Osteoblast (primary cell): ENCODE measurements around the gene DLGAP1. TPM values are rescaled to one million over a fixed set of nuclear protein-coding genes. Genes with fewer than 3 reads are reported as not detected.

Source experiments
- DNase-seq: peaks from one replicate; pipeline ENCODE4 v3.0.0; 2011; ENCODE audit warnings: low spot score, mixed read lengths; ENCODE audit not compliant: insufficient read length; ENCODE audit errors: missing footprints
- H2AFZ ChIP-seq: 2 replicates; pipeline ENCODE4 v1.6.0; 2011; ENCODE audit warnings: mild to moderate bottlenecking, low read length
- H3K27ac ChIP-seq: 2 replicates; pipeline ENCODE4 v1.5.1; 2011; ENCODE audit warnings: mild to moderate bottlenecking, low read depth, low read length, moderate library complexity
- H3K27me3 ChIP-seq: 2 replicates; pipeline ENCODE4 v1.6.0; 2012; ENCODE audit warnings: mild to moderate bottlenecking, control low read depth, inconsistent platforms, low read length, moderate library complexity; ENCODE audit not compliant: insufficient read depth
- H3K36me3 ChIP-seq: 2 replicates; pipeline ENCODE4 v1.5.1; 2011; ENCODE audit warnings: mild to moderate bottlenecking, low read length, control low read depth, moderate library complexity; ENCODE audit not compliant: insufficient read depth
- H3K4me1 ChIP-seq: 2 replicates; pipeline ENCODE4 v1.5.1; 2011; ENCODE audit warnings: mild to moderate bottlenecking, low read length, control low read depth, moderate library complexity; ENCODE audit not compliant: insufficient read depth
- H3K4me2 ChIP-seq: 2 replicates; pipeline ENCODE4 v1.6.0; 2011; ENCODE audit warnings: mild to moderate bottlenecking, low read length; ENCODE audit not compliant: insufficient read depth
- H3K4me3 ChIP-seq: fragments of 200-600 bp; sonication (generic); 3 replicates; pipeline ENCODE4 v1.5.1; 2012; ENCODE audit warnings: mild to moderate bottlenecking, low read length, inconsistent platforms; ENCODE audit not compliant: insufficient read depth
- H3K79me2 ChIP-seq: 2 replicates; pipeline ENCODE4 v1.6.0; 2012; ENCODE audit warnings: mild to moderate bottlenecking, low read length, control low read depth, inconsistent platforms; ENCODE audit not compliant: insufficient read depth
- H3K9me3 ChIP-seq: 2 replicates; pipeline ENCODE4 v1.5.1; 2011; ENCODE audit warnings: low read depth, low read length, control low read depth
- H4K20me1 ChIP-seq: 2 replicates; pipeline ENCODE4 v1.6.0; 2012; ENCODE audit warnings: mild to moderate bottlenecking, low read length, control low read depth; ENCODE audit not compliant: insufficient read depth
- total RNA-seq: library from RNA; depleted of rRNA; stranded (reverse); fragments of >200 nt; gene quantifications from 2 replicates; pipeline ENCODE4 v1.2.3, GENCODE V29; 2012
- TF ChIP-seq, protein P1 (sequence below): IDR thresholded peaks from 2 replicates; pipeline ENCODE4 v1.5.1; 2011; ENCODE audit warnings: mild to moderate bottlenecking, low read depth, low read length, moderate library complexity; ENCODE audit errors: extremely low read depth

DLGAP1 gene
- total RNA-seq, 1 donor: not detected

DNA sequence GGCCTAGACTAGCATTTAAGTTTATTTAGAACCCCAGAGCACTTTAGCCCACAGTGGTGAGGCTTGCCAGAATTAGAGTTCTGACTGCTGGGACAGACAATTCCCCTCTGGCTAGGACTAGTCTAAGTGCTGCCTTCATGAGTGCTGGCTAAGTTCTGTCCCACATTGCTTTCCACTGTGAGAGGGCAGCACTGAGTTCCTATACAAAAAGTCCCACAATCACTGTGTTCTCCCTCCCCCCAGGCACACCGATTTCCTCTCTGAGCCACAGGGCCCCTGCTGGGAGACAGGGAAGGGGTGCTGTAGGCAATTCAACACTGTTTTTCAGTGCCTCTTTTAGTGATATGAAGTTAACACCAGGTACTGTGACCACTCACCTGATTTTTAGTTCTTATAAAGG, 310.9 kb downstream of the DLGAP1 start:
- Histone ChIP-seq H3K79me2 (no peaks in the 10 kb centered on the region), H3K4me2 (no peak overlapping the region), H3K4me1 (no peaks in the 10 kb centered on the region)

DNA sequence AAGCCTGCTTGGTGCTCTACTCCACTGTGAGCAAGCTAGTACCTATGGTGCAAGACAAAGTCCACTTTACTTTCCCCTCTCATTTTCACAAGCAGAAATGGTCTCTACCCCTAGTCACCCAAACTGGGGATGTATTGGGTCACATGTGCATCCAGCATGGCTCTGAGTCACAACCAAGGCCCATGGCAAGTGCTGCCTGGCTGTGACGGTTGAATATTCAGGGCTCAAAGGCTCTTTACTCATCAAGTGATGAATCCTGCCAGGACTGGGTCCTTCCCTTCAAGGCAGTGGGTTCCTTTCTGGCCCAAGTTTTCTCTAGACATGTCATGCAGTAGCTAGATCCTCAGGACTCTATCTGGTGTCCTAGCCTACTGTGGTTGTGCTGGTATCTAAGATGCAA, 311.5 kb downstream of the DLGAP1 start:
- Histone ChIP-seq H3K79me2 (no peaks in the 10 kb centered on the region), H3K4me2 (no peak overlapping the region), H3K36me3 (no peaks in the 10 kb centered on the region), H3K4me1 (no peaks in the 10 kb centered on the region), H3K27me3 (no peaks in the 10 kb centered on the region), H3K4me3 (no peak overlapping the region), H3K27ac (no peak overlapping the region), H3K9me3 (peaks cover 3% of the 10 kb centered on the region), H2AFZ (no peak overlapping the region), H4K20me1 (no peaks in the 10 kb centered on the region)
- TF ChIP-seq, protein P1, sequence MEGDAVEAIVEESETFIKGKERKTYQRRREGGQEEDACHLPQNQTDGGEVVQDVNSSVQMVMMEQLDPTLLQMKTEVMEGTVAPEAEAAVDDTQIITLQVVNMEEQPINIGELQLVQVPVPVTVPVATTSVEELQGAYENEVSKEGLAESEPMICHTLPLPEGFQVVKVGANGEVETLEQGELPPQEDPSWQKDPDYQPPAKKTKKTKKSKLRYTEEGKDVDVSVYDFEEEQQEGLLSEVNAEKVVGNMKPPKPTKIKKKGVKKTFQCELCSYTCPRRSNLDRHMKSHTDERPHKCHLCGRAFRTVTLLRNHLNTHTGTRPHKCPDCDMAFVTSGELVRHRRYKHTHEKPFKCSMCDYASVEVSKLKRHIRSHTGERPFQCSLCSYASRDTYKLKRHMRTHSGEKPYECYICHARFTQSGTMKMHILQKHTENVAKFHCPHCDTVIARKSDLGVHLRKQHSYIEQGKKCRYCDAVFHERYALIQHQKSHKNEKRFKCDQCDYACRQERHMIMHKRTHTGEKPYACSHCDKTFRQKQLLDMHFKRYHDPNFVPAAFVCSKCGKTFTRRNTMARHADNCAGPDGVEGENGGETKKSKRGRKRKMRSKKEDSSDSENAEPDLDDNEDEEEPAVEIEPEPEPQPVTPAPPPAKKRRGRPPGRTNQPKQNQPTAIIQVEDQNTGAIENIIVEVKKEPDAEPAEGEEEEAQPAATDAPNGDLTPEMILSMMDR: no peak
- DNase-seq: no peak

More for the DNA sequence above, 310.9 kb downstream of the DLGAP1 start:
- no peak overlapping the region for H3K4me3 ChIP-seq
- no peak for DNase-seq
- H3K27me3 ChIP-seq: no peaks in the 10 kb centered on the region
- TF ChIP-seq, protein P1: no peak
- no peaks in the 10 kb centered on the region for H4K20me1 ChIP-seq
- H3K36me3 ChIP-seq: no peaks in the 10 kb centered on the region
- H2AFZ ChIP-seq: no peak overlapping the region
- peaks cover 3% of the 10 kb centered on the region for H3K9me3 ChIP-seq
- no peak overlapping the region for H3K27ac ChIP-seq

DNA sequence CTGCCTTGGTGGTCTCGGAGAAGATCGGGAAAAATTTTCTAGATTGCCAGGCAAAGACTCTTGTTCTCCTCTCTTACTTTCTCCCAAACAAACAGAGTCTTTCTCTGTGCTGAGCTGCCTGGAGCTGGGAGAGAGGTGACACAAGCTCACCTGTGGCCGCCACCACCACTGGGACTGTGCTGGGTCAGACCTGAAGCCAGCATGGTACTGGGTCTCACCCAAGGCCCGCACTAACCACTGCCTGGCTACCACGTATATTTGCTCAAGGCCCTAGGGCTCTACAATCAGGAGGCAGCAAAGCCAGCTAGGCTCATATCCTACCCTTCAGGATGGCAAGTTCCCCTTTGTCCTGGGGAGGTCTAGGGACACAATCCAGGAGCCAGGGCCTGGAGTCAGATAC, 312.2 kb downstream of the DLGAP1 start:
- H3K27me3 ChIP-seq: no peaks in the 10 kb centered on the region
- TF ChIP-seq, protein P1: no peak
- no peaks in the 10 kb centered on the region for H3K79me2 ChIP-seq
- DNase-seq: no peak
- no peaks in the 10 kb centered on the region for H4K20me1 ChIP-seq
- no peaks in the 10 kb centered on the region for H3K4me1 ChIP-seq
- peaks cover 3% of the 10 kb centered on the region for H3K9me3 ChIP-seq
- no peak overlapping the region for H3K4me2 ChIP-seq
- no peaks in the 10 kb centered on the region for H3K36me3 ChIP-seq
- no peak overlapping the region for H3K27ac ChIP-seq
- H3K4me3 ChIP-seq: no peak overlapping the region
- H2AFZ ChIP-seq: no peak overlapping the region

DNA sequence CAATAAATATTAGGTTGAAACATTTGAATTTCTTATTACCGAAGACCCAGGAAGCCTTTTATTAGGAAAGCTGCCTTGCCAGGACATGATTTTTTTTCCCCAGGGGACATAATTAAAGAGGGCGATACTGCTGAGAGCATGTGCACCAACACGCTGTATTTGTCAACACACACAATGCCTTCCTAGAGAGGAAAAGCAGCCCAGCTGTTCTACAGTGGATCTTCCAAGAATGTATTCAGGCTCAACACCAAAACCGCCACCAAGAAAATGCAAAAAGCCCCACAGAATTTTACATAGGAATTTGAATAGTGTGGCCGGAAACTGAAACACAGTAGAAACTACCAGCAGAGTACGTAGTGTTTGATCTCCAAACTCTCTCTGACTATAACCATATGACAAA, 320.4 kb downstream of the DLGAP1 start:
- Histone ChIP-seq H3K4me2 (no peak overlapping the region), H3K79me2 (no peaks in the 10 kb centered on the region), H3K4me3 (no peak overlapping the region), H3K36me3 (no peaks in the 10 kb centered on the region), H3K27ac (no peak overlapping the region), H4K20me1 (no peaks in the 10 kb centered on the region), H3K9me3 (no peaks in the 10 kb centered on the region), H2AFZ (no peak overlapping the region), H3K27me3 (no peaks in the 10 kb centered on the region), H3K4me1 (no peaks in the 10 kb centered on the region)
- TF ChIP-seq, protein P1: no peak
- no peak for DNase-seq
